ENCODE measurements around the gene STK40. TPM values are rescaled to one million over a fixed set of nuclear protein-coding genes. Genes with fewer than 3 reads are reported as not detected.
A peak's percentile ranks its signal among the peaks of the same experiment; 100 is the strongest.

Gene STK40
- total RNA-seq, 6 donors from 2014 or later = 26.2 to 100 (median 69.1) TPM

- ATAC-seq (ENCODE audit: low FRiP score in 2 of 2) = peak; percentile 95 to 97
- H3K4me3 ChIP-seq = no peak overlapping the region
- TF ChIP-seq POLR2AphosphoS5 (IDR thresholded peaks at IDR 0.05) = no peak
- peak; percentile 90 to 95 (median 92) for TF ChIP-seq CTCF (IDR thresholded peaks at IDR 0.05)
- H3K4me1 ChIP-seq = peaks cover 4 to 11% (median 6%) of the 10 kb centered on the region in 4 donors
- peak overlapping the region in 3 of 4 donors; percentile 8 to 56 (median 35) for H3K27ac ChIP-seq
- H3K9me3 ChIP-seq = no peaks in the 10 kb centered on the region
- no peaks in the 10 kb centered on the region for H3K27me3 ChIP-seq
- peak; percentile 88 to 95 for DNase-seq
- 16% methylated on average over 13 of the region's 13 CpGs for WGBS, 2 donors
- peaks cover 0 to 27% (median 13%) of the 10 kb centered on the region in 4 donors for H3K36me3 ChIP-seq
Measured at GRCh38 chr1:36420836-36421317, 35.2 kb upstream of the STK40 start.

GRCh38 chr1:36420409-36420808, 34.7 kb upstream of the STK40 start:
- peaks cover 0 to 27% (median 13%) of the 10 kb centered on the region in 4 donors for H3K36me3 ChIP-seq
- peaks cover 4 to 11% (median 6%) of the 10 kb centered on the region in 4 donors for H3K4me1 ChIP-seq
- H3K4me3 ChIP-seq = no peak overlapping the region
- no peak for TF ChIP-seq POLR2A (IDR thresholded peaks at IDR 0.05)
- H3K27ac ChIP-seq = peak overlapping the region in 1 of 4 donors; percentile 35
- H3K9me3 ChIP-seq = no peaks in the 10 kb centered on the region
- ATAC-seq (ENCODE audit: low FRiP score in 2 of 2) (peak in 1 of 2 donors; percentile 71), DNase-seq (no peak)
- 42 to 49% methylated on average over 5 of the region's 5 CpGs for WGBS, 2 donors
- H3K27me3 ChIP-seq = no peaks in the 10 kb centered on the region

GRCh38 chr1:36419569-36419968, 33.8 kb upstream of the STK40 start:
- no peak overlapping the region for H3K4me3 ChIP-seq
- H3K27me3 ChIP-seq = no peaks in the 10 kb centered on the region
- TF ChIP-seq EP300 (IDR thresholded peaks at IDR 0.05) (no peak), CTCF (IDR thresholded peaks at IDR 0.05) (no peak), POLR2AphosphoS5 (IDR thresholded peaks at IDR 0.05) (no peak), POLR2A (IDR thresholded peaks at IDR 0.05) (no peak)
- 73 to 81% methylated on average over 4 of the region's 4 CpGs for WGBS, 2 donors
- no peak overlapping the region for H3K27ac ChIP-seq
- DNase-seq (no peak), ATAC-seq (ENCODE audit: low FRiP score in 2 of 2) (no peak)
- peaks cover 4 to 11% (median 6%) of the 10 kb centered on the region in 4 donors for H3K4me1 ChIP-seq
- H3K9me3 ChIP-seq = no peaks in the 10 kb centered on the region
- H3K36me3 ChIP-seq = peaks cover 0 to 27% (median 11%) of the 10 kb centered on the region in 4 donors

GRCh38 chr1:36419140-36419539, 33.4 kb upstream of the STK40 start:
- TF ChIP-seq POLR2A (IDR thresholded peaks at IDR 0.05) = no peak
- no peak for TF ChIP-seq EP300 (IDR thresholded peaks at IDR 0.05)
- Histone ChIP-seq H3K27ac (no peak overlapping the region), H3K36me3 (peaks cover 0 to 27% (median 11%) of the 10 kb centered on the region in 4 donors), H3K27me3 (no peaks in the 10 kb centered on the region), H3K9me3 (no peaks in the 10 kb centered on the region), H3K4me1 (peaks cover 4 to 11% (median 6%) of the 10 kb centered on the region in 4 donors), H3K4me3 (no peak overlapping the region)
- 74 to 84% methylated on average over 3 of the region's 3 CpGs for WGBS, 2 donors
- DNase-seq (no peak), ATAC-seq (ENCODE audit: low FRiP score in 2 of 2) (no peak)

DNA sequence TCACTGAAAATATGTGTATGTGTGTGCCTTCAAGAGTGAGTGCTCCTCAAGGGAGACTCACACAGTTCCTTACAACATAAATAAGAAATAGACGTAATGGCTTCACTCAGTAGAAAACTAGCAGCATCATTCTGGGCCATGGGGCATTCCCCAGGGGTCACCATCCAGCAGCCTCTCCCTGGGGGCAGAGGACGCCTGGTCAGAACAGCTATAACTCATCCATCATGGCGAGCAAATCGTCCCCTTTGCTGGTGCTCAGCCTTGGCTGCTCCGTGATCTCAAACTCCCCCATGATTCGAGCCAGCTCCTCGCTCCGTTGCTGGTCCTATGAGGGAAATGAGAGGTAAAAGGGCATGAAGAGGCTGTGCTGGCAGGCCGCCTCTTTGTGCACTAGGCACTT, 32.2 kb upstream of the STK40 start:
- no peak for TF ChIP-seq POLR2AphosphoS5 (IDR thresholded peaks at IDR 0.05)
- TF ChIP-seq CTCF (IDR thresholded peaks at IDR 0.05) = no peak
- no peak for TF ChIP-seq POLR2A (IDR thresholded peaks at IDR 0.05)
- no peak for TF ChIP-seq EP300 (IDR thresholded peaks at IDR 0.05)
- DNase-seq (no peak), ATAC-seq (ENCODE audit: low FRiP score in 2 of 2) (no peak)
- Histone ChIP-seq H3K4me1 (peaks cover 4 to 11% (median 6%) of the 10 kb centered on the region in 4 donors), H3K36me3 (peaks cover 0 to 20% (median 10%) of the 10 kb centered on the region in 4 donors), H3K4me3 (no peak overlapping the region), H3K27ac (no peak overlapping the region), H3K9me3 (no peaks in the 10 kb centered on the region), H3K27me3 (no peaks in the 10 kb centered on the region)
- 90 to 91% methylated on average over 9 of the region's 9 CpGs for WGBS, 2 donors

Measured in upper lobe of left lung (tissue), 6 donors.